ENCODE results near the gene IGFBP2.

GRCh38 chr2:216674376-216674775, 41.2 kb downstream of the IGFBP2 start:
- no peak for TF ChIP-seq POLR2A (IDR thresholded peaks at IDR 0.05; ENCODE audit: low read depth, low read length)
- no peak for TF ChIP-seq SPI1 (IDR thresholded peaks at IDR 0.05; ENCODE audit: low read depth, low read length)

All from GM12891 (cell line).